H1 (cell line): ENCODE results near the gene GLCE. TPM values are rescaled to one million over a fixed set of nuclear protein-coding genes. Genes with fewer than 3 reads are reported as not detected.

Experiments used
- EGR1 ChIP-seq: IDR thresholded peaks from 2 replicates; pipeline ENCODE4 v1.6.1; 2011; ENCODE audit warnings: low read depth, low read length, borderline replicate concordance
- RFX5 ChIP-seq: IDR thresholded peaks from 2 replicates; pipeline ENCODE4 v1.6.1; 2011; ENCODE audit warnings: low read depth, low read length, improper control_type of control experiment, borderline replicate concordance
- SIN3A ChIP-seq, 2 experiments: IDR thresholded peaks in 1 of 2; conservative IDR thresholded peaks in 1 of 2; 2 replicates each; pipeline ENCODE4 v1.6.1; 2011 to 2012; ENCODE audit warnings: low read length in 2 of 2, improper control_type of control experiment in 1 of 2, low read depth in 1 of 2, mild to moderate bottlenecking in 1 of 2
- polyA plus RNA-seq, 7 experiments: library from polyadenylated mRNA; depleted of rRNA in 3 of 7; stranded (reverse) in 5 of 7; unstranded in 2 of 7; fragments of >200 nt in 5 of 7; fragments of 200-250 nt in 2 of 7; gene quantifications; 1 replicate in 5 of 7; 2 replicates in 1 of 7; 4 replicates in 1 of 7; pipeline versions ENCODE4 v1.2.1 to v1.2.3, GENCODE V29; 2011 to 2013; ENCODE audit warnings: missing spikeins in 2 of 7, mixed read lengths in 2 of 7
- total RNA-seq: library from RNA; stranded (reverse); fragmentation: NEBNext Ultra II Directional; extraction: Animal tissue kit (Norgen Biotek cat#: 25700); gene quantifications from 2 replicates; pipeline ENCODE4 v1.2.1, GENCODE V29; 2021

The GLCE gene
- total and polyA plus RNA-seq, 2 of the 8 experiments (the other 6 are each of a cell fraction or from before 2014, with no cell fraction given): 17.1 to 22.7 TPM

GRCh38 chr15:69293741-69294615 lies 133.5 kb downstream of the GLCE start (continued):
- TF ChIP-seq EGR1: no peak
- no peak for TF ChIP-seq RFX5
- no peak for TF ChIP-seq SIN3A (conservative IDR thresholded peaks at IDR 0.05 in 1 of 2, IDR thresholded peaks at IDR 0.05 in 1 of 2; ENCODE audit: low read depth in 1 of 2, low read length in 2 of 2)
